ENCODE results near the gene EPS15. TPM values are rescaled to one million over a fixed set of nuclear protein-coding genes. Genes with fewer than 3 reads are reported as not detected.

Gene EPS15
- total and polyA plus RNA-seq, 10 donors = 24.2 to 142 (median 126) TPM

DNA sequence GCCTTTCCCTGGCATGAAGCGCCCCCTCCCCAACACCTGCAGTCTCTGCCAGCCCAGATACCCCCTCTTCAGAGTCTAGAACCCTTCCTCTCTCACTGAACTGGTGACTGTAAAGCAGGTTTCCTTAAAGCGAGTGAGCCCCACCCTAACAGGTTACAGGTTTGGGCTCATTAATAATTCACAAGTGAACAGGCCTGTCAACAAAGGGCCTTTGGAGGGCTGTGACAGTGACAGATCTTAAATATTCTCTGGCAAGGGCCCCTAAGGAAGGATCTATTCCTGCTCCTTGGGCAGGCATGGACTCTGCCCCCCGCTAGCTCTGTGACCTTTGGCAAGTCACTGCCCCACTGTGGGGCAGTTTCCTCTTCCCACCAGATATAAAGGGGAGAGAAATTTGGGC is 183.1 kb downstream of the EPS15 start:
- Histone ChIP-seq H3K9me3 (no peaks in the 10 kb centered on the region), H3K27ac (no peak overlapping the region), H3K36me3 (no peaks in the 10 kb centered on the region), H3K4me3 (no peak overlapping the region), H3K27me3 (replicated peaks in 1 of 7) (peaks cover 0 to 19% (median 3%) of the 10 kb centered on the region in 7 donors), H3K4me1 (peaks cover 0 to 7% (median 2%) of the 10 kb centered on the region in 6 donors)
- 84 to 98% (median 94%) methylated on average over 3 of the region's 3 CpGs for WGBS, 5 donors
- TF ChIP-seq, protein P1, sequence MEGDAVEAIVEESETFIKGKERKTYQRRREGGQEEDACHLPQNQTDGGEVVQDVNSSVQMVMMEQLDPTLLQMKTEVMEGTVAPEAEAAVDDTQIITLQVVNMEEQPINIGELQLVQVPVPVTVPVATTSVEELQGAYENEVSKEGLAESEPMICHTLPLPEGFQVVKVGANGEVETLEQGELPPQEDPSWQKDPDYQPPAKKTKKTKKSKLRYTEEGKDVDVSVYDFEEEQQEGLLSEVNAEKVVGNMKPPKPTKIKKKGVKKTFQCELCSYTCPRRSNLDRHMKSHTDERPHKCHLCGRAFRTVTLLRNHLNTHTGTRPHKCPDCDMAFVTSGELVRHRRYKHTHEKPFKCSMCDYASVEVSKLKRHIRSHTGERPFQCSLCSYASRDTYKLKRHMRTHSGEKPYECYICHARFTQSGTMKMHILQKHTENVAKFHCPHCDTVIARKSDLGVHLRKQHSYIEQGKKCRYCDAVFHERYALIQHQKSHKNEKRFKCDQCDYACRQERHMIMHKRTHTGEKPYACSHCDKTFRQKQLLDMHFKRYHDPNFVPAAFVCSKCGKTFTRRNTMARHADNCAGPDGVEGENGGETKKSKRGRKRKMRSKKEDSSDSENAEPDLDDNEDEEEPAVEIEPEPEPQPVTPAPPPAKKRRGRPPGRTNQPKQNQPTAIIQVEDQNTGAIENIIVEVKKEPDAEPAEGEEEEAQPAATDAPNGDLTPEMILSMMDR (IDR thresholded peaks at IDR 0.05 in 8 of 11, conservative IDR thresholded peaks at IDR 0.05 in 3 of 11) = no peak
- TF ChIP-seq POLR2A (IDR thresholded peaks at IDR 0.05) (no peak), POLR2AphosphoS5 (IDR thresholded peaks at IDR 0.05) (no peak)
- intact Hi-C loops (cut with DNase I; ENCODE audit: low total_unique reads) = no loop called here
- DNase-seq = no peak

DNA sequence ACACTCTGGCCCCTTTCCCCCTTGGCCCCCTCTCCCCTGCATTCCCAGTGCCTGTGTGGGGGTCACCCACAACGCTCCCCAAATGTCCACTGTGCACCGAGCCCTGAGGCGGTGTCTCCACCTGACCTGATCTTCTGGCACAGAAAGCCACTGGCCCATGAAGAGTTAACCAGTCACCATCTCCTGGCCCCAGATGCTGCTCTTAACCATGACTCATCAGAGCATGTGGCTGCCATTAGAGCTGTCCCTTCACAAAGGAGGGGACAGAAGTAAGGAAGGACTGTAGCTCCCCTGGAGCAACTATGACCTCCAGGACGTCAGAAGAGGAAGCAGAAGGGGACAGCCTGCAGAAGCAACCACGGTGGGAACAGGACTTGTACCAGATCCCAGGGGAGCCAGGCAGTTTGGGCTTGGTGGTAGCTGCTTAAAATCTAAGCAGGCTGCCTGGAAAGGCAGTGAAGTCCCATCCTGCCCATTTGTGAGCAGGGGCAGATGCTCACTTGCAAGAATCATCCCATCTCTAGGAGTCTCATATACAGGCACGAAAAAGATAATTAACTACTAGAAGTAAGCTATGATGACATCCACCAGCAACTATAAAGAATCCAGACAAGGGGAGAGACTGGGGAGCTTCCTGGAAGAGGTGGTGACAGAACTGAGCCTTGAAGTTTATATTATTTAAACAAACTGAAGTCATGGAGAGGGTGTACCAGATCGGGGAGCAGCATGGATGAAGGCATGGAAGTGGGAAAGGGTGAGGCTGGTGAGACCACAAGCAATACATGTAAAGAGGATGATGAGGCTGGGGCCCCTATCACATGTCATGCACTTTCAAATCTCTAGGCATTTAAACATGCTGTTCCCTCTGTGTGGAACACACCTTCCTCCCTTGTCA is 187.6 kb downstream of the EPS15 start:
- no peak for TF ChIP-seq POLR2A (IDR thresholded peaks at IDR 0.05)
- TF ChIP-seq, protein P1 (IDR thresholded peaks at IDR 0.05 in 8 of 11, conservative IDR thresholded peaks at IDR 0.05 in 3 of 11) = no peak
- no peak for TF ChIP-seq POLR2AphosphoS5 (IDR thresholded peaks at IDR 0.05)
- DNase-seq = no peak
- peak overlapping the region in 1 of 8 donors; percentile 69 for H3K4me3 ChIP-seq
- H3K36me3 ChIP-seq = no peaks in the 10 kb centered on the region
- 41 to 60% (median 58%) methylated on average over 4 to 7 of the region's 7 CpGs for WGBS, 5 donors
- H3K27ac ChIP-seq = no peak overlapping the region
- H3K27me3 ChIP-seq (replicated peaks in 1 of 7) = peaks cover 0 to 49% (median 16%) of the 10 kb centered on the region in 7 donors
- peaks cover 0 to 20% (median 8%) of the 10 kb centered on the region in 6 donors for H3K4me1 ChIP-seq
- intact Hi-C loops (cut with DNase I; ENCODE audit: low total_unique reads) = no loop called here
- no peaks in the 10 kb centered on the region for H3K9me3 ChIP-seq

DNA sequence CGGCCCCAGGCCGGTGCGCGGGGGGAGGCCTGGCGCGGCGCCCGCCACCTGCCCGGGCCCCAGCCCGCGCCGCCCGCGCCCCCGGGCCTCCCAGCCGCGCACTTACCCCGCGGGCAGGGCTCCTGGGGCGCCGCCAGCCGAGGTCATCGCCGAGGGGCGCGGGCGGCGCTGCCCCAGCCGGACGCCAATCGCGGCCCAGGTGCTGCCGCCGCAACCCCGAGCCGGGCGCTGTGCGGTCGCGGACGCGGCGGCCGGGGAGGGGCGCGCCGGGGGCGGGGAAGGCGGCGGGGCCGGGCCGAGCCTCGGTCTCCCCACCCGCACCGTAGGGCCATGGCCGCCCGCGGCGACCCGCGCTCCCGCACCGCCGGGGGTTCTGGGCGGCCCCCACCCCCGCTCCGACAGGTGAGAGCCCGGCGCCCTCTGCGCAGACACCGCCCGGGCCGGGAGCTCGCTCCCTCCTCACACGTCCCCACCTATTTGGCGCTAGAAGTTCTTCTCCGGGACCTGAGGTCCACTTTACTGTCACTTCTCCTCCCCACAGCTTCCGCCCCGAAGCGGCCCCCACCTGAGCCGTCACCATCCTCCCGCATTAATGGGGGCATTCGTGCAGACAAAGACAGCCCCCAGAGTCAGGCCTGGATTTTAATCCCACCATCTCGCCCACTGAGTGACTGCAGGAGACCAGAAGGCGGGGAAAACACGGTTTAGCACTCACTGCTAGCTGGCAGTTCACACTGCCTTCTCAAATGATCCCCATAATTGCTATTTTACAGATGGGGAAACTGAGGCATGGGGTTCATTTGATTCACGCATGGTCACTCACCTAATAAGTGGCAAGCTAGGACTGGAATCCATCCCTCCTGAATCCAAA is 188.5 kb downstream of the EPS15 start, which contains the start of gene TTC39A:
TSS of gene TTC39A (minus strand) at position 232 of the 871 bp plus-strand sequence. CDS start at position 147, 85 bp downstream.
- no peak for DNase-seq
- intact Hi-C loops (cut with DNase I; ENCODE audit: low total_unique reads) = no loop called here
- TF ChIP-seq POLR2A (IDR thresholded peaks at IDR 0.05) (no peak), POLR2AphosphoS5 (IDR thresholded peaks at IDR 0.05) (no peak)
- TF ChIP-seq, protein P1 (IDR thresholded peaks at IDR 0.05 in 8 of 11, conservative IDR thresholded peaks at IDR 0.05 in 3 of 11) = no peak
- peaks cover 0 to 20% (median 8%) of the 10 kb centered on the region in 6 donors for H3K4me1 ChIP-seq
- H3K36me3 ChIP-seq = no peaks in the 10 kb centered on the region
- H3K4me3 ChIP-seq = peak within 1 kb of the TSS in 6 of 8 donors; percentile 16 to 69 (median 24)
- no peak within 1 kb of the TSS for H3K27ac ChIP-seq
- WGBS, 5 donors = 3 to 9% (median 5%) methylated on average over 36 to 87 of the region's 87 CpGs
- H3K9me3 ChIP-seq = no peaks in the 10 kb centered on the region
- H3K27me3 ChIP-seq (replicated peaks in 1 of 7) = peaks cover 0 to 49% (median 16%) of the 10 kb centered on the region in 7 donors

All from spleen (tissue), 11 donors.